GM21447 (cell line): ENCODE data around the gene LPO.

Experiments
- ATAC-seq: cut with Tn5 transposase; IDR thresholded peaks from one replicate; pipeline ENCODE4 v1.9.1; 2021; ENCODE audit not compliant: unreplicated experiment

The LPO gene

GRCh38 chr17:58277107-58277801 is 38.9 kb downstream of the LPO start:
- ATAC-seq = no peak

GRCh38 chr17:58277802-58278595 is 39.6 kb downstream of the LPO start:
- ATAC-seq = no peak

GRCh38 chr17:58278661-58279015 is 40.3 kb downstream of the LPO start:
- ATAC-seq = no peak

DNA sequence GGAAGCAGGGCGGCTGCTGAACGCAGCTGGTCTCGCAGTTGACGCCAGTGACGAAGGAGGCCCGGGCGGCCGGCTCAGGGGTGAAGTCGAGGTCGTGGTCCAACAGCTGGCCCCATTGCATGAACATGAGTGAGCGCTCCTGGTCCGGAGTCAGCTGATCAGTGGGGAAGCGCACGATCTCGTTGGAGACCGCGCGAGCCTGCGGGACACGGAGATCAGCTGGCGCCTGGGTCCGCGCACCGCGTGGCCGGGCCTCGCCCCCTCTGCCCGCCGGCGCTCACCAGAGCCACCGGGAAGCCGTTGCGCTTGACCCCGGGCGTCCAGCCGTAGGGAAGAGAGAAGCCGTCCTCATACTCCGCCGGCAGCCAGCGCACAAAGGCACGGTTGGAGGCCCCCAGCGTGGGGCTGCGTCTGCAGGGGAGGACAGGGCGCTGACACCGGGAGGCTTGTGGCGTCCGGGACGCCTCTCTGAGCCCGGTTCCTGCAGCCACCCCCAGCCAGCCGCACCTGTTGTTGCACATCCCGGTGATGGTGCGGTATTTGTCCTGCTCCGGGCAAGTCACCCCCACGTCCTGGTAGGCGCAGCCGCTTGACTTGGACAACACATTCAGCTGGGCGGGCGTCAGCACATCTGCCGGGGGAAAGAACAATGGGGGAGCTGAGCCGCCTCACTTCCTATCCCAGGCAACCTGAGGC is 40.8 kb downstream of the LPO start:
- no peak for ATAC-seq

GRCh38 chr17:58279736-58280479 is 41.5 kb downstream of the LPO start:
- no peak for ATAC-seq

DNA sequence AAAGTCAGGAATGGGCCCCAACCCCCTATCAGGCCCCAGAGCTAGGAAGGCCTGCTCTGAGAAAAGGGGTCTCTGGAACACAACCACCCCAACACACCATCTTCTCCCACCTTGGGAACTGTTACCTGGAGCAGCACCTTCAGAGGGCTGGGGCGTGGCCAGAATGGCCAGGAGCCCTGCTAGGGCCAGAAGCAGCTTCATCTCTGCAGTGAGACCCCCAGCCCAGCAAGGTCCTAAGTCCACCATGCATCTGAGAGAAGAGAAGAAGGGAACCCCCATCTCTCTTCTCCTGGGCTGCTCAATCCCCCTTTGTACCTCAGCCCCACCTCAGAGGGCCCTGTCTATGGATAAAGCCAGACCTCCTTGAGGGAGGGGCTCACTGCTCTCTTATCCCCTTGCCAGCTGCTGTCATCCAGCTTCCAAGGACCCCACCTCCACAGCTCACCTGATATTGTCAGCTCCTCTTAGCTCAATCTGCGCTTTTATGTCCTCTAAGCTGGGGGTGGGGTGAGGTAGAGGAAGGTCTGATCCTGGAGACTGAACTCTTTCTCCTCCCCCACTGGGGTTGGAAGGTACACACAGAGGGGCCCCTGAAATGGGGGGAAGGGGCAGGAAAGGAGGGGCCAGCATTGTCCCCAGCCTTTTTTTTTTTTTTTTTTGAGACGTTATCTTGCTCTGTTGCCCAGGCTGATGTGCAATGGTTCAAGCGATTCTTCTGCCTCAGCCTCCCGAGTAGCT is 42.3 kb downstream of the LPO start, which contains the start of gene MPO:
TSS of gene MPO (minus strand) at position 456 of the 738 bp plus-strand sequence. CDS start at position 279, 177 bp downstream.
- ATAC-seq = no peak

DNA sequence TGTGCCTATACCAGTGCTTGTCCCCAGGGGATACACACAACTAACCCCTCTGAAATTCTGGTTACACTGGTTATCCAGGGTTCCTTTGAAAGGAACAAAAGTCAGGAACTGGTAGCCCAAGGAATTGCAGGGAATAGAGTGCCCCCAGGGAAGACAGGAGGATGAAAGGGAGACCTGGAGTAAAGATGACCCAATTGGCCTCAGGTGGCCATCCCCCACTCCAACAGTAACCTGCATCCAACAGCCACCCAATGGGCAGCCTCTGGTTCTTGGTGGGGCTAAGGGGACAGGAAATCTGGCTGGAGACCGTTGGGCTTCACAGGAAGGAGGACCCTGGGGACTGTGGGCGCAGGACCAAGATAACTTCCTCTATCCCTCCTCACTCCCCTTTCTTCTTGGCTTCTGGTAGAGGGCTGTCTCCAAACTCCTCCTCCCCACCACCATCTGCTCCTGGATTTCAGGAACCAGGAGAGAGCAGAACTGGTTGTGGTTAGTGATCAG is 43.2 kb downstream of the LPO start:
- no peak for ATAC-seq

GRCh38 chr17:58282442-58282841 is 44.1 kb downstream of the LPO start:
- ATAC-seq = no peak

GRCh38 chr17:58283674-58284612 is 45.6 kb downstream of the LPO start:
- ATAC-seq = no peak

GRCh38 chr17:58284613-58285421 is 46.4 kb downstream of the LPO start:
- ATAC-seq = no peak

- no peak for ATAC-seq
Observed at GRCh38 chr17:58285422-58285810, 47.0 kb downstream of the LPO start.

GRCh38 chr17:58289869-58290268 is 51.5 kb downstream of the LPO start:
- no peak for ATAC-seq

- no peak for ATAC-seq
Observed at GRCh38 chr17:58291246-58291645, 52.9 kb downstream of the LPO start.

- ATAC-seq = no peak
Observed at GRCh38 chr17:58294034-58294433, 55.6 kb downstream of the LPO start.

GRCh38 chr17:58300336-58300735 is 62.0 kb downstream of the LPO start:
- ATAC-seq = no peak

GRCh38 chr17:58301504-58302150 is 63.2 kb downstream of the LPO start:
- ATAC-seq = no peak

DNA sequence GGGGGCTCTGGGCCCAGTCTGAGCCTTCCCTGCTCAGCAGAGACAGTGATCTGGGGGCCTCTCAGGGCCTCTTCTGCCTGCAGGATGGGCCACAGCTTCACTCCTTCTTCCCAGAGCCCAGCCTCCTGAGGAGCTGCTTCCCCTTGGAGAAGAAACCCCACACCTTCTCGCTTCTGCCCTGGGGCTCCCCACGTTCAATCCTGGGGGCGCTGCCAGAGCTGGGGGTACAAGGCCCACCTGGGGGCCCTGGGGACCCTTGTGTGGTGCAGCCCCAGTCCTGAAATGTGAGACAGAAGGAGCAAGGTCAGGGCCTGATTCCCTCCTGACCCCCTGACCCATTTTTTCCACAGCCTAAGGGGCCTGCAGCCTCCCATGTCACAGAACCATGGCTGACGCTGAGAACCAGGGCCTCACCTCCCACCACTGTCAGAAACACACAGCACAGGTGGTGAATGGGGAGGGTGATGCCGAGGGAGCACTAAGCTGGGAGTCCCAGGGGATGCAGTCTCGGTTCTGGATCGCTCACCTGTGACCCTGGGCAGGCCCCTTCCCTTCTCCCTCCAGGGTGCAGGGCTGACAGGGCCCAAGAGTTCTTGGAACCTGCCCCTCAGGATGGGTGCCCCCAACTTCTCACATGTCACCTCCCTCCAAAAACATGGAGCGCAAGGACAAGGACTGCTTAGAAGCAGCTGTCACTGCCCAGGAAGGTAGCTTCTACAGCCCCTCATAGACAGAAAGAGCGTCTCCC is 64.0 kb downstream of the LPO start:
- ATAC-seq = no peak
